Measurements from ENCODE around the gene TGM6. TPM values are rescaled to one million over a fixed set of nuclear protein-coding genes. Genes with fewer than 3 reads are reported as not detected.
A peak's percentile ranks its signal among the peaks of the same experiment; 100 is the strongest.

Gene TGM6
- total RNA-seq, 1 donor from 2014 or later = not detected

DNA sequence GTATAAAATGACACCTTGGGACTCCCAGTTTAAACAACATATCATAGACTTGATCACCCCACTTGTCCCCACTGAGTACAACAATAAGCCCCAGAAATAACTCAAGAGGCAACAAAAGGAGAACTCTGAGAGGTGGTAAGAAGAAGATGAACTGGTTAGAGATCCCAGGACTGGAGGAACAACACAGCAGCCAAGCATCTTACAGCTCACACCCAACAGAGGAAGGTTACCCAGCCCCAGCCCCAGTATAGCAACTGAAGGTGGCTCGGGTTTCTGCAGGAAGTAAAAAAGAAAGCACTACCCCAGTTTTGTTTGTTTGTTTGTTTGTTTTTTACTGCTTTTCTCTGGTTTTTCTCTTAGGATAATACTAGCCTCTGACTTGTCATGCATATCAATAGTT lies 17.1 kb upstream of the TGM6 start:
- no peak for DNase-seq (ENCODE audit: low spot score)

GRCh38 chr20:2364044-2364443 lies 16.7 kb upstream of the TGM6 start:
- no peak for DNase-seq (ENCODE audit: low spot score)

GRCh38 chr20:2365091-2365490 lies 15.6 kb upstream of the TGM6 start:
- DNase-seq (ENCODE audit: low spot score) = no peak

DNA sequence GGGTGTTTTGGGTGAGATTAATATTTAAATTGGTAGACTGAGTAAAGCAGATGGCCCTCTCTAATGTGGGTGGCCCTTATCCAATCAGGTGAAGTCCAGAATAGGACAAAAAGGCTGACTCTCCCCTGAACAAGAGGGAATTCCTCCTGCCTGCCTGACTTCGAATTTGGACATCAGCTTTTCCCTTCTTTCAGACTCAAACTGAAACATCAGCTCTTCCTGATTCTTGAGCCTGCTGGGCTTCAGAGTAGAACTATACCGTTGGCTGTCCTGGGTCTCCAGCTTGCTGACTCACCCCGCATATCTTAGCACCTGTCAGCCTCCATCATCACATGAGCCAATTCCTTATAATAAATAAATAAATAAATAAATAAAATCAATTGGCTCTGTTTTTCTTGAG lies 15.0 kb upstream of the TGM6 start:
- DNase-seq (ENCODE audit: low spot score) = no peak

- no peak for DNase-seq (ENCODE audit: low spot score)
Observed at GRCh38 chr20:2368621-2369020, 12.1 kb upstream of the TGM6 start.

GRCh38 chr20:2373098-2373497 lies 7.6 kb upstream of the TGM6 start:
- DNase-seq (ENCODE audit: low spot score) = no peak

DNA sequence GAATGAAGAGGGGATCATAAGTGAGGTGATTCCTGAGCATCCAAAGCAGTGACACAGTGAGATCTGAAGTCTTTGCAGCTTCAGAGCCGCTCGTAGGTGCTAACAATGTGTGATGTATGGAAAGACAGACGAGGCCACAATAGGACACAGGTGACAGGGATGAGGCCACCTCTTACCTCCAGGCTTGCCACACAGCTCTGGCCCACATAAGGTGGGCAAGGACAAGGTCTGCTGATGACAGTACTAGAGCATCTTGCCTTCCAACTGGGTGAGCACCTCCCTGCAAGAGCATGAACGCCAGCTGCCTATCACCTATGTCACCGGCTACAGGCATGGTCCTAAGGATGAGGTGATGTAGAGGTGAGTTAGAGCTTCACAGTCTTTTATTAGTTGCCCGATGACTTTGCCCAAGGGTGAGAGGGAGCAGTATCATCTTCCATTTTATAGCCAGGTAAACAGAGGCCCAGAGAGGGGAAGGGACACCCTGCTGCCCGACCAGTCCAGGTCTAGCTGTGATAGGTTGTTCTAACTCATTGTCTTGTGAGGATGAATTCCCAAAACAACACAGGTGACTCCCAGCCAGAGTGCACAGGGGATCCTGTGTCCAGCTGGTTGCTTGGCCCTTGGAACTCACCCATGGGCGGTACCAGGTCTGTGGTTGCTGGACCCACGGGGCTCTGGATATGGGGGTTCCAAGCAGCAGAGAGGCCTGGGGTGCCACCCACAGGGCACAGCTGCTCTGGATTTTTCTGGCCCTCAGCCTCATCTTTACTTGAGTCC lies 6.2 kb upstream of the TGM6 start:
- no peak for DNase-seq (ENCODE audit: low spot score)

GRCh38 chr20:2378893-2379292 lies 1.8 kb upstream of the TGM6 start:
- DNase-seq (ENCODE audit: low spot score) = no peak

GRCh38 chr20:2379511-2380229 lies 1.0 kb upstream of the TGM6 start:
- DNase-seq (ENCODE audit: low spot score) = no peak

DNA sequence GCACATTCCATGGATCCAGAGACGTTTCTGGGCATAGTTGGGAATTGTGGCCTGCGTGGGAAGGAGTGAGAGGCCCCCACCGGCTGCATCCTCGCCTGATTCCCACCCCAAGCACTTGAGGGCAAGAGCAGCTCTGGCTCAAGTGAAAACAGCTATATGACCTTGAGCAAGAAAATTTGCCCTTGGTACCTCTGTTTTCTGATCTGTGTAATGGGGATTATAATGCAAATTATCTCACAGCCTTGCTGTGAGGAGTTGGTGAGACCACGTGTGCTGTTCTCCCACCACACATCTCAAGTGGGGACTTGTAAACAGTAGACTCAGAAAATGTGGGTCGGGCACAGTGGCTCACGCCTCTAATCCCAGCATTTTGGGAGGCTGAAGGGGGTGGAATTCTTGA lies 602 bp downstream of the TGM6 start:
- no peak for DNase-seq (ENCODE audit: low spot score)

DNA sequence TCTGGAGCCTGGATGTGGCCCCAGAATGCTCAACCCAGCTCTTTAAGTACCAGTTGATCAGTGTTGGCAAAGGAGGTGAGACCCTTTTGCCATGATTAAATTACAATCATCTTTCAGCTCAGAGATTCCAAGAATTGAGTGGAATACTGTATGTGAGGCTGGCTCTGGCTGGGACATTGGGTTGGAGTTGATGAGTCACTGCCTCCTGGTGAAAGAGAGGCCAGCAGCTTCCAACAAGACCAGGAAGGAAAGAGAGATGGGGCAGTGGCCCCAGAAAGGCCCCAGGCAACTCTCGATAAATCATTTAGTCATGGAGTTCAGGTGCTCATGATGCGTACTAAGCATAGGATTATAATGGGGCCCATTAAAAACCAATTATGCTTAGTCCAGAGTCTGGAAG lies 2.1 kb downstream of the TGM6 start:
- DNase-seq (ENCODE audit: low spot score) = no peak

GRCh38 chr20:2385026-2385425 lies 4.3 kb downstream of the TGM6 start:
- no peak for DNase-seq (ENCODE audit: low spot score)

GRCh38 chr20:2385496-2385895 lies 4.8 kb downstream of the TGM6 start:
- DNase-seq (ENCODE audit: low spot score) = no peak

DNA sequence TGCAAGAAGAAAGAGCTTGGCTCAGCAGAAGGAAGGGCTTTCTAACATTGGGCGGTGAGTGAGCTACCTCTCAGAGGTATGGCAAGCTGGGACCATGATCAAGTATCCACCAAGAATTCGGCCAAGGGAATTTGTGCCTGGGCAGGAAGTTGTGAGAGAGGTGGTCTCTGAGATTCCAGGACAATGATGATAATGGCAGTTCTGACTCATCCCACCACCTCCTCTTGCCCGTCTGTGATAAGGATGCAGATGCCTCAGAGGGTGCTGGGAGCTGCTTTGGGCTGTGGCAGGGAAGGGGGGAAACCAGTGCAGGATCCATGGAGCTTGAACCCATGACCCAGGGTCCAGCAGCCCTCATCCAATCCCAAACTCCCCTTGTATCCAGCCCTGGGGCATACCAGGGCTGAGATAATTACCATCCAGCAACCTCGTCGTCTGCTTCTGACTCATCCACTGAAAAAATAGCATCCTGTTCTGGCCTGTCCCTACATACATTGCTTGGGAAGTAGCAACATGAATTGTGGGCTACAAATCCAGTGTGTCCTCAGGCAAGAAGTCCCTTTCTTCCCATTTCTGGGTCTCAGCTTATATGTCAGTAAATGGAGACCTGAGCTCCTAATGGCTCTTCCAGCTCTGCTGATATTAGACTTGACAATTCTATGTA lies 5.9 kb downstream of the TGM6 start:
- DNase-seq (ENCODE audit: low spot score) = no peak

DNA sequence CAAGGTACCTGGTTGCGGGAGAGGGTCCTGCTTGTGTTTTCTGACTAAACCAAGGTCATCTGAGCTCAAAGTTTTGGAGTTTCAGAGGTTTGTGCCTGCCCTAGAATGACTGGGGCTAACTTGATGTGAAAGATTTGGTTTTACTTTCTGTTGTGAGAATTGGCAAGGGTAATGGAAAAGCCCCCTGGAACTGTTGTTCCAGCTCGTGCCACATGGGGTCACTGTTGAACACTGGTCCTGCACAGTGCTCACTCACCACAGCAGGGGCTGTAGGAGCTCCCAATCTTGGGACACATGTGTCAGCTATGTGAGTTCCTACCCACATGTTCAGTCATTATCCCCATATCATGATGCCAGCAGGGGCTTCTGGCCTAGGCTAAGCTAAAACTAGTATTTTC lies 6.5 kb downstream of the TGM6 start:
- no peak for DNase-seq (ENCODE audit: low spot score)

GRCh38 chr20:2387580-2387979 lies 6.9 kb downstream of the TGM6 start:
- DNase-seq (ENCODE audit: low spot score) = no peak

DNA sequence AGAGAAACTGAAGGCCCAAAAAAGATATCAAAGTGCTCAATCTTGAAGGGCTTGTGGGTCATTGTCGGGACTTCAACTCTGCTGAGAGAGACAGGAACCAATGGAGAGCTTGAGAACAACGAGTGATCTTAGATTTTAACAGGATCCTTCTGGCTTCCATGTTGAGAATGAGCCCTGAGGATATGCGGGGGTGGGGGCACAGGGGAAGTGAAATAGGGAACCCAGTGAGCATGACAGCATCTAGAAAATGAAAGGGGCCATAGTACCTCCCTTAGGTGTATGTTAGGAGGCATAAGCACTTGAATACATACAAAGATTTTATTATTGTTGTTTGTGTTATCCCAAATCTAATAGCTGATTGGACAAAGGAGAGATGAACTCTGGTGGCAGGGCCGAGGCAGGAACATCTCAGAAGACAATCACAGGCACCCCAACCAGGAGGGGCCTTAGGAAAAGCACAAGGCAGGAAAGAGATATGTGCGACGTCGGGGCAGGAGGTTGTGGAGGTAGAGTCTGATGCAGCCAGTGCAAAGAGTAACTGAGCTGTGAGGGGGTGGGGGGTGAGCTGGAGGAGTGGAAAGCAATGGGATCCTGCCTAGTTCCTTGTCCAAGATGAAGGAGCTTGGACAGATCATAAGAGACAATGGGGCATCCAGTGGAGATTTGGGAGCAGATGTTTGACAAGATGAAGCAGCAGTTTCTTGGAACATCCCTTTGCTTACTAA lies 10.4 kb downstream of the TGM6 start:
- no peak for DNase-seq (ENCODE audit: low spot score)

DNA sequence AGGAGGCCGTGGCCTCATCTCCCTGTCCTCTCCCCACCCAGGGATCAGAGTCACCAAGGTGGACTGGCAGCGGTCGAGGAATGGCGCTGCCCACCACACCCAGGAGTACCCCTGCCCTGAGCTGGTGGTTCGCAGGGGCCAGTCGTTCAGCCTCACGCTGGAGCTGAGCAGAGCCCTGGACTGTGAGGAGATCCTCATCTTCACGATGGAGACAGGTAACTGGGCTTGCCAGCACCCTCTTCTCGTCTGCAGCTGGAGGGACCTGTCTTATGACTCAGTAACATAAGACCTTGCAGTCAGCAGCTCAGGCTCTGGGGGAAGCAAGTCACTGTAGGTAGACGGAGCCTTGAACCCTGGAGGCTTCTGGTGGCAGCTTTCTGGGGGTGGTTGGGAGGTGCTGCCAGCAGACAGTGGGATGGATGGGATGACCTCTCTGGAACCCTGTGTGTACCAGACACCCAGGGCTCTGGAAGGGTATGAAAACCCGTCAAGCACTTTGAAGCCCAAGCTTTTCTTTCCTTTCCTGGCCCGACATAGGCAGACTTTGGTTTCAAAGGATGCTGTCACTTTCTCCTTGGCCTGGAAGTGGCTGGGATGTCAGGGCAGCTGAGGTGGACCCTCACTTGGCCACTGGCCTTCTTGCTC lies 13.8 kb downstream of the TGM6 start:
- peak; percentile 78 for DNase-seq (ENCODE audit: low spot score)

- DNase-seq (ENCODE audit: low spot score) = peak; percentile 71
Observed at GRCh38 chr20:2395136-2395535, 14.4 kb downstream of the TGM6 start.

- DNase-seq (ENCODE audit: low spot score) = peak; percentile 76
Observed at GRCh38 chr20:2396241-2396814, 15.6 kb downstream of the TGM6 start.

- DNase-seq (ENCODE audit: low spot score) = peak; percentile 41
Observed at GRCh38 chr20:2397091-2397490, 16.4 kb downstream of the TGM6 start.
